Neural progenitor cell (in vitro differentiated cells): ENCODE results near the gene TBCK.

Experiments used
- EZH2 ChIP-seq: fragments of 200-600 bp; sonication (generic); IDR thresholded peaks from 2 replicates; pipeline ENCODE4 v1.6.1; 2017; ENCODE audit warnings: antibody characterized with exemption, mild to moderate bottlenecking, moderate library complexity
- TF ChIP-seq, protein P1 (sequence below): fragments of 200-600 bp; sonication (generic); IDR thresholded peaks from 2 replicates; pipeline ENCODE4 v1.5.1; 2017; ENCODE audit warnings: antibody characterized with exemption, mild to moderate bottlenecking

DNA sequence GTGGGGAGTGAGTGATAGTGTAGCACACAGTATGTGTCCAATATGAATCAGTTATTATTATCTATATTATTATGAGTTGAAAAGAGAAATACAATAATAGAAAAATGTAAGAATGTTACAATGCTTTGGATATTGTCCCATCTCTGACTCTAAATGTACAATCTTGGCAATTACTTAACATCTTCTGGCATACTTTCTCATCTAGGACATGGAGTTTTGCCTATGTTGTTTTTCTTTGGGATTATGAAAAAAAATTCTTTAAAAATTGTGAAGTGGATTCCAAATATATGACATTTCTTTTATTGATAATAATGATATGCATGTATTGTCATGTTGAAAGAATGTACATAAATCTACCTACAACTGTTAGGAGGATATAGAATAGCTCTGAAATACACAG is 84.1 kb downstream of the TBCK start:
- TF ChIP-seq, protein P1, sequence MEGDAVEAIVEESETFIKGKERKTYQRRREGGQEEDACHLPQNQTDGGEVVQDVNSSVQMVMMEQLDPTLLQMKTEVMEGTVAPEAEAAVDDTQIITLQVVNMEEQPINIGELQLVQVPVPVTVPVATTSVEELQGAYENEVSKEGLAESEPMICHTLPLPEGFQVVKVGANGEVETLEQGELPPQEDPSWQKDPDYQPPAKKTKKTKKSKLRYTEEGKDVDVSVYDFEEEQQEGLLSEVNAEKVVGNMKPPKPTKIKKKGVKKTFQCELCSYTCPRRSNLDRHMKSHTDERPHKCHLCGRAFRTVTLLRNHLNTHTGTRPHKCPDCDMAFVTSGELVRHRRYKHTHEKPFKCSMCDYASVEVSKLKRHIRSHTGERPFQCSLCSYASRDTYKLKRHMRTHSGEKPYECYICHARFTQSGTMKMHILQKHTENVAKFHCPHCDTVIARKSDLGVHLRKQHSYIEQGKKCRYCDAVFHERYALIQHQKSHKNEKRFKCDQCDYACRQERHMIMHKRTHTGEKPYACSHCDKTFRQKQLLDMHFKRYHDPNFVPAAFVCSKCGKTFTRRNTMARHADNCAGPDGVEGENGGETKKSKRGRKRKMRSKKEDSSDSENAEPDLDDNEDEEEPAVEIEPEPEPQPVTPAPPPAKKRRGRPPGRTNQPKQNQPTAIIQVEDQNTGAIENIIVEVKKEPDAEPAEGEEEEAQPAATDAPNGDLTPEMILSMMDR, result no peak
- no peak for TF ChIP-seq EZH2
